K562 (cell line): Measurements from ENCODE around the gene ZBTB22. TPM values are rescaled to one million over a fixed set of nuclear protein-coding genes. Genes with fewer than 3 reads are reported as not detected.

Experiments used
- CCNT2 ChIP-seq: IDR thresholded peaks from 2 replicates; pipeline ENCODE4 v1.6.1; 2011; ENCODE audit warnings: borderline replicate concordance, low read depth, mild to moderate bottlenecking, moderate library complexity, mixed read lengths, low read length; ENCODE audit not compliant: insufficient read length; ENCODE audit errors: extremely low read depth
- CHD2 ChIP-seq: IDR thresholded peaks from 2 replicates; pipeline ENCODE4 v1.6.1; 2011; ENCODE audit warnings: low read depth, low read length
- HDAC8 ChIP-seq: fragments of 450-650 bp; IDR thresholded peaks from 2 replicates; pipeline ENCODE4 v1.6.1; 2016; ENCODE audit warnings: mild to moderate bottlenecking, missing genetic modification characterization, moderate library complexity, missing compliant biosample characterization
- HNRNPK ChIP-seq: fragments of 200-400 bp; formaldehyde crosslinking; IDR thresholded peaks from one replicate; pipeline ENCODE4 v1.6.1; 2018; ENCODE audit warnings: mild to moderate bottlenecking, low read depth, low read length; ENCODE audit not compliant: poor library complexity, severe bottlenecking
- MTA3 ChIP-seq: fragments of 450-650 bp; formaldehyde crosslinking; IDR thresholded peaks from 2 replicates; pipeline ENCODE4 v1.6.1; 2017; ENCODE audit warnings: mild to moderate bottlenecking, borderline replicate concordance
- ZBTB1 ChIP-seq: sonication (generic); formaldehyde crosslinking; IDR thresholded peaks from 2 replicates; pipeline ENCODE4 v1.8.1; 2023; ENCODE audit warnings: missing genetic modification reagents, low read depth, mild to moderate bottlenecking, borderline replicate concordance
- ZNF408 ChIP-seq: fragments of 250-450 bp; sonication (Bioruptor Pico); IDR thresholded peaks from 2 replicates; pipeline ENCODE4 v1.4.0; 2020; ENCODE audit warnings: low read depth, mild to moderate bottlenecking, moderate library complexity
- polyA plus RNA-seq, 8 experiments: library from polyadenylated mRNA; depleted of rRNA in 4 of 8; stranded (reverse) in 5 of 8; unstranded in 3 of 8; fragments of >200 nt; fragmentation: Nextera tagmentation in 2 of 8; fragmentation: Illumina TruSeq in 1 of 8; extraction: Ambion mirVana in 2 of 8; extraction: Trizol in 1 of 8; gene quantifications; 2 replicates each; pipeline versions ENCODE4 v1.2.1 to v1.2.3, GENCODE V29; 2011 to 2014; ENCODE audit warnings: inconsistent platforms in 1 of 8, missing spikeins in 1 of 8
- total RNA-seq, 7 experiments: library from RNA; depleted of rRNA in 6 of 7; stranded (reverse); fragments of >200 nt in 6 of 7; fragmentation: Illumina TruSeq in 2 of 7; extraction: Trizol in 2 of 7; gene quantifications; 2 replicates each; pipeline versions ENCODE4 v1.2.1 to v1.2.3, GENCODE V29; 2011 to 2021; ENCODE audit warnings: low replicate concordance in 1 of 7
- TF ChIP-seq, protein P1 (sequence below): fragments of 450-650 bp; IDR thresholded peaks from 2 replicates; pipeline ENCODE4 v1.6.1; 2018; ENCODE audit not compliant: partially characterized antibody
- TF ChIP-seq, protein P2 (sequence below): IDR thresholded peaks from 2 replicates; pipeline ENCODE4 v1.6.1; 2011; ENCODE audit not compliant: insufficient read length; ENCODE audit errors: extremely low read depth
- TF ChIP-seq, protein P3 (sequence below): fragments of 200-800 bp; sonication (Bioruptor generic); IDR thresholded peaks from 2 replicates; pipeline ENCODE4 v1.6.1; 2017; ENCODE audit warnings: missing genetic modification characterization, missing compliant biosample characterization
- TF ChIP-seq, protein P4 (sequence below), 2 experiments: fragments of 450-650 bp in 1 of 2; sonication (generic) in 1 of 2; formaldehyde crosslinking; conservative IDR thresholded peaks; 2 replicates each; pipeline versions ENCODE4 v1.4.0 to v1.8.1; 2020 to 2022; ENCODE audit warnings: mild to moderate bottlenecking in 1 of 2, missing genetic modification reagents in 1 of 2
- TF ChIP-seq, protein P5 (sequence below): fragments of 250-450 bp; sonication (Bioruptor Pico); IDR thresholded peaks from 2 replicates; pipeline ENCODE4 v1.4.0; 2020

The ZBTB22 gene
- total and polyA plus RNA-seq, 9 of the 15 experiments (the other 6 are each of a cell fraction or from before 2014, with no cell fraction given): 0.21 to 11.9 (median 7.1) TPM

DNA sequence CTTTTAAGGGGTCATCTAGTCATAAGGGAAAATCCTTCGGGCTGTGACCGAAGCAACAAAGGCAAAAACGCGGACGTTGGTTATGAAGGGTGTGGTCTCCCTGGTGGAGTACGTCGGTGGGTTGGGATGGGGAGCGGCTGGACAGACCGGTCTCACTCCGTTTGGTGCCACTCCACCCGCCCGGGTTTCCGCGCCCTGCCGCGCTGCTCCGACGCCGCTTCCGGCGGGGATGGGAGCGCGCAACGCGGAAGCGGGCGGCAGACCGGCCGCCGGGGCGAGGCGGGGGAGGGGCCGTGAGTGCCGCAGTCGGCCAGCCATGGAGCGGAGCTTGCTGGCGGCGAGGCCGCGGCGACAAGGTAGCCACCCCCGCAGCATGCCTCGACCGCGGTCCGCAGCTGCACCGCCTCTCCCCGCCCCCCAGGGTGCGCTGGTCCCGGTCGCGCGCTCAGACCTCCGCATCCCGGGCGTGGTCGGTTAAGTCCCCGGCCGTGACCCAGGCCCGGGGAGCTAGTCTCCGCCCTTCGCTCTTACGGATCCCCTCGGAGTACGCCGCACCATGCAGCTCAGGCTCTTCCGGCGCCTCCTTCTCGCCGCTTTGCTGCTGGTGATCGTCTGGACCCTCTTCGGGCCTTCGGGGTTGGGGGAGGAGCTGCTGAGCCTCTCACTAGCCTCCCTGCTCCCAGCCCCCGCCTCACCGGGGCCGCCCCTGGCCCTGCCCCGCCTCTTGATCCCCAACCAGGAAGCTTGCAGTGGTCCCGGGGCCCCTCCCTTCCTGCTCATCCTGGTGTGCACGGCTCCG is 40.5 kb downstream of the ZBTB22 start, which contains the start of gene B3GALT4 (continued):
- TF ChIP-seq CHD2: peak; percentile 78
- TF ChIP-seq ZBTB1 (CRISPR knock-in tag): peak; percentile 90; the same call in 1 of the 2 replicates
- TF ChIP-seq HDAC8 (tag): no peak
- TF ChIP-seq CCNT2: peak; percentile 100
- TF ChIP-seq, protein P1, sequence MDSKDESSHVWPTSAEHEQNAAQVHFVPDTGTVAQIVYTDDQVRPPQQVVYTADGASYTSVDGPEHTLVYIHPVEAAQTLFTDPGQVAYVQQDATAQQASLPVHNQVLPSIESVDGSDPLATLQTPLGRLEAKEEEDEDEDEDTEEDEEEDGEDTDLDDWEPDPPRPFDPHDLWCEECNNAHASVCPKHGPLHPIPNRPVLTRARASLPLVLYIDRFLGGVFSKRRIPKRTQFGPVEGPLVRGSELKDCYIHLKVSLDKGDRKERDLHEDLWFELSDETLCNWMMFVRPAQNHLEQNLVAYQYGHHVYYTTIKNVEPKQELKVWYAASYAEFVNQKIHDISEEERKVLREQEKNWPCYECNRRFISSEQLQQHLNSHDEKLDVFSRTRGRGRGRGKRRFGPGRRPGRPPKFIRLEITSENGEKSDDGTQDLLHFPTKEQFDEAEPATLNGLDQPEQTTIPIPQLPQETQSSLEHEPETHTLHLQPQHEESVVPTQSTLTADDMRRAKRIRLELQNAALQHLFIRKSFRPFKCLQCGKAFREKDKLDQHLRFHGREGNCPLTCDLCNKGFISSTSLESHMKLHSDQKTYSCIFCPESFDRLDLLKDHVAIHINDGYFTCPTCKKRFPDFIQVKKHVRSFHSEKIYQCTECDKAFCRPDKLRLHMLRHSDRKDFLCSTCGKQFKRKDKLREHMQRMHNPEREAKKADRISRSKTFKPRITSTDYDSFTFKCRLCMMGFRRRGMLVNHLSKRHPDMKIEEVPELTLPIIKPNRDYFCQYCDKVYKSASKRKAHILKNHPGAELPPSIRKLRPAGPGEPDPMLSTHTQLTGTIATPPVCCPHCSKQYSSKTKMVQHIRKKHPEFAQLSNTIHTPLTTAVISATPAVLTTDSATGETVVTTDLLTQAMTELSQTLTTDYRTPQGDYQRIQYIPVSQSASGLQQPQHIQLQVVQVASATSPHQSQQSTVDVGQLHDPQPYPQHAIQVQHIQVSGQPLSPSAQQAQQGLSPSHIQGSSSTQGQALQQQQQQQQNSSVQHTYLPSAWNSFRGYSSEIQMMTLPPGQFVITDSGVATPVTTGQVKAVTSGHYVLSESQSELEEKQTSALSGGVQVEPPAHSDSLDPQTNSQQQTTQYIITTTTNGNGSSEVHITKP: peak; percentile 50
- TF ChIP-seq, protein P2, sequence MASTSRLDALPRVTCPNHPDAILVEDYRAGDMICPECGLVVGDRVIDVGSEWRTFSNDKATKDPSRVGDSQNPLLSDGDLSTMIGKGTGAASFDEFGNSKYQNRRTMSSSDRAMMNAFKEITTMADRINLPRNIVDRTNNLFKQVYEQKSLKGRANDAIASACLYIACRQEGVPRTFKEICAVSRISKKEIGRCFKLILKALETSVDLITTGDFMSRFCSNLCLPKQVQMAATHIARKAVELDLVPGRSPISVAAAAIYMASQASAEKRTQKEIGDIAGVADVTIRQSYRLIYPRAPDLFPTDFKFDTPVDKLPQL: no peak
- peak; percentile 96; the same call in 1 of the 2 replicates for TF ChIP-seq MTA3
- TF ChIP-seq HNRNPK: peak; percentile 72
- TF ChIP-seq, protein P3, sequence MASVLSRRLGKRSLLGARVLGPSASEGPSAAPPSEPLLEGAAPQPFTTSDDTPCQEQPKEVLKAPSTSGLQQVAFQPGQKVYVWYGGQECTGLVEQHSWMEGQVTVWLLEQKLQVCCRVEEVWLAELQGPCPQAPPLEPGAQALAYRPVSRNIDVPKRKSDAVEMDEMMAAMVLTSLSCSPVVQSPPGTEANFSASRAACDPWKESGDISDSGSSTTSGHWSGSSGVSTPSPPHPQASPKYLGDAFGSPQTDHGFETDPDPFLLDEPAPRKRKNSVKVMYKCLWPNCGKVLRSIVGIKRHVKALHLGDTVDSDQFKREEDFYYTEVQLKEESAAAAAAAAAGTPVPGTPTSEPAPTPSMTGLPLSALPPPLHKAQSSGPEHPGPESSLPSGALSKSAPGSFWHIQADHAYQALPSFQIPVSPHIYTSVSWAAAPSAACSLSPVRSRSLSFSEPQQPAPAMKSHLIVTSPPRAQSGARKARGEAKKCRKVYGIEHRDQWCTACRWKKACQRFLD (CRISPR knock-in tag): peak; percentile 60
- TF ChIP-seq, protein P4, sequence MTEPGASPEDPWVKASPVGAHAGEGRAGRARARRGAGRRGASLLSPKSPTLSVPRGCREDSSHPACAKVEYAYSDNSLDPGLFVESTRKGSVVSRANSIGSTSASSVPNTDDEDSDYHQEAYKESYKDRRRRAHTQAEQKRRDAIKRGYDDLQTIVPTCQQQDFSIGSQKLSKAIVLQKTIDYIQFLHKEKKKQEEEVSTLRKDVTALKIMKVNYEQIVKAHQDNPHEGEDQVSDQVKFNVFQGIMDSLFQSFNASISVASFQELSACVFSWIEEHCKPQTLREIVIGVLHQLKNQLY (CRISPR knock-in tag; conservative IDR thresholded peaks at IDR 0.05): no peak; a peak in 1 of 4 replicates
- TF ChIP-seq, protein P5, sequence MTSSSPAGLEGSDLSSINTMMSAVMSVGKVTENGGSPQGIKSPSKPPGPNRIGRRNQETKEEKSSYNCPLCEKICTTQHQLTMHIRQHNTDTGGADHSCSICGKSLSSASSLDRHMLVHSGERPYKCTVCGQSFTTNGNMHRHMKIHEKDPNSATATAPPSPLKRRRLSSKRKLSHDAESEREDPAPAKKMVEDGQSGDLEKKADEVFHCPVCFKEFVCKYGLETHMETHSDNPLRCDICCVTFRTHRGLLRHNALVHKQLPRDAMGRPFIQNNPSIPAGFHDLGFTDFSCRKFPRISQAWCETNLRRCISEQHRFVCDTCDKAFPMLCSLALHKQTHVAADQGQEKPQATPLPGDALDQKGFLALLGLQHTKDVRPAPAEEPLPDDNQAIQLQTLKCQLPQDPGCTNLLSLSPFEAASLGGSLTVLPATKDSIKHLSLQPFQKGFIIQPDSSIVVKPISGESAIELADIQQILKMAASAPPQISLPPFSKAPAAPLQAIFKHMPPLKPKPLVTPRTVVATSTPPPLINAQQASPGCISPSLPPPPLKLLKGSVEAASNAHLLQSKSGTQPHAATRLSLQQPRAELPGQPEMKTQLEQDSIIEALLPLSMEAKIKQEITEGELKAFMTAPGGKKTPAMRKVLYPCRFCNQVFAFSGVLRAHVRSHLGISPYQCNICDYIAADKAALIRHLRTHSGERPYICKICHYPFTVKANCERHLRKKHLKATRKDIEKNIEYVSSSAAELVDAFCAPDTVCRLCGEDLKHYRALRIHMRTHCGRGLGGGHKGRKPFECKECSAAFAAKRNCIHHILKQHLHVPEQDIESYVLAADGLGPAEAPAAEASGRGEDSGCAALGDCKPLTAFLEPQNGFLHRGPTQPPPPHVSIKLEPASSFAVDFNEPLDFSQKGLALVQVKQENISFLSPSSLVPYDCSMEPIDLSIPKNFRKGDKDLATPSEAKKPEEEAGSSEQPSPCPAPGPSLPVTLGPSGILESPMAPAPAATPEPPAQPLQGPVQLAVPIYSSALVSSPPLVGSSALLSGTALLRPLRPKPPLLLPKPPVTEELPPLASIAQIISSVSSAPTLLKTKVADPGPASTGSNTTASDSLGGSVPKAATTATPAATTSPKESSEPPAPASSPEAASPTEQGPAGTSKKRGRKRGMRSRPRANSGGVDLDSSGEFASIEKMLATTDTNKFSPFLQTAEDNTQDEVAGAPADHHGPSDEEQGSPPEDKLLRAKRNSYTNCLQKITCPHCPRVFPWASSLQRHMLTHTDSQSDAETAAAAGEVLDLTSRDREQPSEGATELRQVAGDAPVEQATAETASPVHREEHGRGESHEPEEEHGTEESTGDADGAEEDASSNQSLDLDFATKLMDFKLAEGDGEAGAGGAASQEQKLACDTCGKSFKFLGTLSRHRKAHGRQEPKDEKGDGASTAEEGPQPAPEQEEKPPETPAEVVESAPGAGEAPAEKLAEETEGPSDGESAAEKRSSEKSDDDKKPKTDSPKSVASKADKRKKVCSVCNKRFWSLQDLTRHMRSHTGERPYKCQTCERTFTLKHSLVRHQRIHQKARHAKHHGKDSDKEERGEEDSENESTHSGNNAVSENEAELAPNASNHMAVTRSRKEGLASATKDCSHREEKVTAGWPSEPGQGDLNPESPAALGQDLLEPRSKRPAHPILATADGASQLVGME (CRISPR knock-in tag): peak; percentile 58; the same call in 1 of the 2 replicates
- TF ChIP-seq ZNF408 (CRISPR knock-in tag): no peak
